Hepatocyte (in vitro differentiated cells): Measurements from ENCODE around the gene ABCC10.

Experiments used
- EZH2phosphoT487 ChIP-seq: fragments of 200-600 bp; sonication (generic); IDR thresholded peaks from one replicate; pipeline ENCODE4 v1.6.1; 2018; ENCODE audit warnings: antibody characterized with exemption, mild to moderate bottlenecking, low read depth, moderate library complexity; ENCODE audit not compliant: unreplicated experiment, severe bottlenecking
- TF ChIP-seq, protein P1 (sequence below): fragments of 200-600 bp; sonication (generic); IDR thresholded peaks from 2 replicates; pipeline ENCODE4 v1.5.1; 2016; ENCODE audit warnings: antibody characterized with exemption, mild to moderate bottlenecking; ENCODE audit not compliant: poor library complexity

DNA sequence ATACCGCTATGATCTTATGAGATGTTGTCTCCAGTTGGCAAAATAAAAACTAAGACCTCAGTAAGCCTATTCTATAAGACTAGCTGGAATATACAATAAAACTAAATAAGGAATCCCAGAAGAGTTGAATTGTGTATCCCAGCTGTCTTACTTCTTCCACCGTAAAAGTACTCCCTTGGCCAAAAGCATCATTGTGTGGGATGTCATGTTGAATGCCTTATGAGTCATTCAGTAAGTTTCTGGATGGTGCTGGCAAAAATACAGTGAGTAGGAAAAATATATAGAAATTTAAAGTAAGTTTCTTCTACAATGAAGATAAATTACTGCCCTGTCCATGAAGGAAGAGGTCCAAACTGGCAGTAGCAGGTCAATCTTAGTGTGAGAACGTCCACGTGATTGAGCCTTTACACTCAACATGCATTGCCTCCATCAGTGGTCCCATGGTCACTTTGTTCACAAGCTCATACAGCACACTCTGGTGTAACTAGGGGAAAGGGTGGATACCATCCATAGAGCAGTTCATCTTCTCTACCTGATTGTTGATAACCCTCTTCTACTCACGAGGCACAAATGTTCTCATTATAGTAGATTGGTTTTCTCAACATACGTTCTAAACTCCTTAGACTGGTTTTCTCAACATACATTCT, 44.2 kb upstream of the ABCC10 start:
- TF ChIP-seq, protein P1, sequence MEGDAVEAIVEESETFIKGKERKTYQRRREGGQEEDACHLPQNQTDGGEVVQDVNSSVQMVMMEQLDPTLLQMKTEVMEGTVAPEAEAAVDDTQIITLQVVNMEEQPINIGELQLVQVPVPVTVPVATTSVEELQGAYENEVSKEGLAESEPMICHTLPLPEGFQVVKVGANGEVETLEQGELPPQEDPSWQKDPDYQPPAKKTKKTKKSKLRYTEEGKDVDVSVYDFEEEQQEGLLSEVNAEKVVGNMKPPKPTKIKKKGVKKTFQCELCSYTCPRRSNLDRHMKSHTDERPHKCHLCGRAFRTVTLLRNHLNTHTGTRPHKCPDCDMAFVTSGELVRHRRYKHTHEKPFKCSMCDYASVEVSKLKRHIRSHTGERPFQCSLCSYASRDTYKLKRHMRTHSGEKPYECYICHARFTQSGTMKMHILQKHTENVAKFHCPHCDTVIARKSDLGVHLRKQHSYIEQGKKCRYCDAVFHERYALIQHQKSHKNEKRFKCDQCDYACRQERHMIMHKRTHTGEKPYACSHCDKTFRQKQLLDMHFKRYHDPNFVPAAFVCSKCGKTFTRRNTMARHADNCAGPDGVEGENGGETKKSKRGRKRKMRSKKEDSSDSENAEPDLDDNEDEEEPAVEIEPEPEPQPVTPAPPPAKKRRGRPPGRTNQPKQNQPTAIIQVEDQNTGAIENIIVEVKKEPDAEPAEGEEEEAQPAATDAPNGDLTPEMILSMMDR, result no peak
- no peak for TF ChIP-seq EZH2phosphoT487
